ENCODE results near the gene POU2AF1.

Gene POU2AF1

GRCh38 chr11:111331711-111332479, 47.2 kb downstream of the POU2AF1 start:
- Histone ChIP-seq H3K27ac (no peak overlapping the region), H3K4me3 (no peak overlapping the region), H3K9ac (ENCODE audit: insufficient read length) (no peak overlapping the region), H3K36me3 (ENCODE audit: insufficient read depth, low read length) (no peaks in the 10 kb centered on the region), H3K9me3 (ENCODE audit: low read depth, low read length) (no peaks in the 10 kb centered on the region)
- no peak for DNase-seq (ENCODE audit: low read depth, low spot score)
- TF ChIP-seq FOXP2 (optimal IDR thresholded peaks at IDR 0.05; ENCODE audit: control extremely low read depth, extremely low read length, insufficient read depth) (no peak), POLR2AphosphoS5 (IDR thresholded peaks at IDR 0.05; ENCODE audit: borderline replicate concordance, low read depth, low read length) (no peak), EZH2 (IDR thresholded peaks at IDR 0.05) (no peak)

DNA sequence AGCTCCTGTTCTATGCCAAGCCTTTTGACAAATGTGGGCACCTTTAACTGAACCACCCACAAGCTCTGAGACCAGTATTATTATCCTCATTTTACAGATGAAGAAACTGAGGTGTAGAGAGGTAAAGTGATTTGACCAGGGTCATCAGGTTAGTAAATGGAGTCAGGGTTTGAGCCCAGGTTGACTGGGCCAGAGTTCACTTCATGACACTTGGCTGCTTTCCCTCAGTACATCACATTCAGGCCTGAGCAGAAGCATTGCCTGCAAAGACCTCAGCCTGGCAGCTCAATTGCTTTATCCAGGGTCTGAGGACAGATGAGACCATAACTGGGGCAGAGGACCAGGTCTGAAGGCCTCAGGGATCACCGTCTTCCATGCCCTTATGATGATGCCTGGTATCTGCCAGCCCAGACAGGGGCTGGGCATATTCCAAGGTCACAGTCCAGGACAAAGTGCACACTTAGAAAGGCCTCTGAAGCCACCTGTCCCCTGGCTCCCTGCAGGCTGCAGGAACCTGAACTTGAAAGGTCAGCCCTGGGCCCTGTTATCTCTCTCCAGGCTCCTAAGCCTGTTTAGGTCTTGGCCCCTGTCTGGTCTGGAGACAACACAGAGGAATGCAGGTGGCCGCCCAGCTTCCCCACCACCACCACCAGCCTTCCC, 48.7 kb downstream of the POU2AF1 start:
- DNase-seq (ENCODE audit: low read depth, low spot score) = no peak
- no peaks in the 10 kb centered on the region for H3K9me3 ChIP-seq (ENCODE audit: low read depth, low read length)
- no peak overlapping the region for H3K4me3 ChIP-seq
- H3K27ac ChIP-seq = no peak overlapping the region
- TF ChIP-seq POLR2AphosphoS5 (IDR thresholded peaks at IDR 0.05; ENCODE audit: borderline replicate concordance, low read depth, low read length) (no peak), FOXP2 (optimal IDR thresholded peaks at IDR 0.05; ENCODE audit: control extremely low read depth, extremely low read length, insufficient read depth) (no peak), EZH2 (IDR thresholded peaks at IDR 0.05) (no peak)
- no peaks in the 10 kb centered on the region for H3K36me3 ChIP-seq (ENCODE audit: insufficient read depth, low read length)
- no peak overlapping the region for H3K9ac ChIP-seq (ENCODE audit: insufficient read length)

- Histone ChIP-seq H3K36me3 (ENCODE audit: insufficient read depth, low read length) (no peaks in the 10 kb centered on the region), H3K9ac (ENCODE audit: insufficient read length) (no peak overlapping the region), H3K9me3 (ENCODE audit: low read depth, low read length) (no peaks in the 10 kb centered on the region), H3K4me3 (no peak overlapping the region), H3K27ac (no peak overlapping the region)
- no peak for TF ChIP-seq POLR2AphosphoS5 (IDR thresholded peaks at IDR 0.05; ENCODE audit: borderline replicate concordance, low read depth, low read length)
- TF ChIP-seq FOXP2 (optimal IDR thresholded peaks at IDR 0.05; ENCODE audit: control extremely low read depth, extremely low read length, insufficient read depth) = no peak
- no peak for TF ChIP-seq EZH2 (IDR thresholded peaks at IDR 0.05)
- no peak for DNase-seq (ENCODE audit: low read depth, low spot score)
Observed at GRCh38 chr11:111329306-111330204, 49.5 kb downstream of the POU2AF1 start.

DNA sequence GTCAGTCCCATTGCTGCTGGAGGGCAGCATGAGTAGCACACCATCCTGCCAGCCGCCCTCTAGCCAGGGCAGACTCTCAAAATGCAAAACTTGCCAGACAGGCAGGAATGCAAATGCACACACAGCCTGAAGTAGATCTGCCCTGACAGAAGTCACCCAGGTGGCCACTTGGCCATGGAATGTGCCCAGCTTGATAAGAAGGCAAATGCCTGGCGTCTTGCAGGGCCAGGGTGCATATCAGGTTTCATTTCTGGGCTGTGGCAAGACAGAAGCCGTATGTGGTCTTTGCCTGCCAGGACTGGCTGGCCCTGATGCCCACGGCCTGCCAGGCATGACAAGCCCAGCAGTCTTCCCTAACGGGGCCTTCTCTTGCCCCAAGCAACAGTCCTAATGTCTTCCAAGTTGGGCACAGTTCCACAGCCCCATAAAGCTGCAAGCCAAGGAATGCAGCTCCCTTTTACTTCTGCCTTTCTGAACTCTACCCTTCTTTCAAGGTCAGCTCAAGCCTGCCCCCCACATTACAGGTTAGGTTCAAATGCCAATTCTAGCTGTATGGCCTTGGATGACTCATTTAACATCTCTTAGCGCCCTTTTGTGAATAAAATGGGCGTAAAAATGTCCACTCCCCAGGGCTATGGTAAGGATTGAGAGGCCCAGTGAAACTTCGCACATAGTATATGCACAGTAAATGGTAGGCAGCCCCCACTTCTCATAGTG, 51.0 kb downstream of the POU2AF1 start:
- no peaks in the 10 kb centered on the region for H3K9me3 ChIP-seq (ENCODE audit: low read depth, low read length)
- H3K4me3 ChIP-seq = no peak overlapping the region
- TF ChIP-seq EZH2 (IDR thresholded peaks at IDR 0.05) (no peak), POLR2AphosphoS5 (IDR thresholded peaks at IDR 0.05; ENCODE audit: borderline replicate concordance, low read depth, low read length) (no peak), FOXP2 (optimal IDR thresholded peaks at IDR 0.05; ENCODE audit: control extremely low read depth, extremely low read length, insufficient read depth) (no peak)
- no peak for DNase-seq (ENCODE audit: low read depth, low spot score)
- no peak overlapping the region for H3K9ac ChIP-seq (ENCODE audit: insufficient read length)
- no peaks in the 10 kb centered on the region for H3K36me3 ChIP-seq (ENCODE audit: insufficient read depth, low read length)
- H3K27ac ChIP-seq = no peak overlapping the region

GRCh38 chr11:111326824-111327223, 52.3 kb downstream of the POU2AF1 start:
- no peaks in the 10 kb centered on the region for H3K36me3 ChIP-seq (ENCODE audit: insufficient read depth, low read length)

GRCh38 chr11:111325259-111325658, 53.8 kb downstream of the POU2AF1 start:
- Histone ChIP-seq H3K27ac (no peak overlapping the region), H3K9ac (ENCODE audit: insufficient read length) (no peak overlapping the region), H3K4me3 (no peak overlapping the region), H3K36me3 (ENCODE audit: insufficient read depth, low read length) (no peaks in the 10 kb centered on the region), H3K9me3 (ENCODE audit: low read depth, low read length) (no peaks in the 10 kb centered on the region)
- DNase-seq (ENCODE audit: low read depth, low spot score) = no peak
- TF ChIP-seq FOXP2 (optimal IDR thresholded peaks at IDR 0.05; ENCODE audit: control extremely low read depth, extremely low read length, insufficient read depth) (no peak), EZH2 (IDR thresholded peaks at IDR 0.05) (no peak), POLR2AphosphoS5 (IDR thresholded peaks at IDR 0.05; ENCODE audit: borderline replicate concordance, low read depth, low read length) (no peak)

More at GRCh38 chr11:111326824-111327223, 52.3 kb downstream of the POU2AF1 start:
- Histone ChIP-seq H3K9ac (ENCODE audit: insufficient read length) (no peak overlapping the region), H3K9me3 (ENCODE audit: low read depth, low read length) (no peaks in the 10 kb centered on the region), H3K27ac (no peak overlapping the region), H3K4me3 (no peak overlapping the region)
- TF ChIP-seq EZH2 (IDR thresholded peaks at IDR 0.05) (no peak), POLR2AphosphoS5 (IDR thresholded peaks at IDR 0.05; ENCODE audit: borderline replicate concordance, low read depth, low read length) (no peak)
- no peak for DNase-seq (ENCODE audit: low read depth, low spot score)

DNA sequence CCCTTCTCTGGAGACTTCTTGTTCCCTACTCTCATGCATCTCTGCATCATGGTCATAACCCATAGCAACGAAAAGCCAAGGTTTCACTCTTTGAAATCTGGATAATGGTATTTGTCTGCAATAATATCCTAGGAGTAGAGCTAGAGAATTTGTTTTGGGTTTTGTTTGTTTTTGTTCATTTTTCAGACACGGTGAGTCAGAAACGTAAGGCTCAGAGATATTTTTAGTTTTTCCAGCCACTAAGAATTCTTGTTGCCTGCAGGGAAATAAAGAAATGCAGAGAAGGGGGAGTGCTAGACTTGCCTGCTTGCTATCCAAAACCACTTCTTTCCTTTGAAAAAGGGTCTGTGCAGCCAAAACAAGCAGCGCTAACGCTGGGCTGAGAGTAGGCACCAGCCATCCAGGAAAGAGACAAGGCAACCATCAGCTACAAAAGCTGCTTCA, 54.8 kb downstream of the POU2AF1 start:
- TF ChIP-seq FOXP2 (optimal IDR thresholded peaks at IDR 0.05; ENCODE audit: control extremely low read depth, extremely low read length, insufficient read depth) = no peak
- no peak for TF ChIP-seq POLR2AphosphoS5 (IDR thresholded peaks at IDR 0.05; ENCODE audit: borderline replicate concordance, low read depth, low read length)
- TF ChIP-seq EZH2 (IDR thresholded peaks at IDR 0.05) = no peak
- H3K27ac ChIP-seq = no peak overlapping the region
- DNase-seq (ENCODE audit: low read depth, low spot score) = no peak

More for the DNA sequence above, 54.8 kb downstream of the POU2AF1 start:
- Histone ChIP-seq H3K36me3 (ENCODE audit: insufficient read depth, low read length) (no peaks in the 10 kb centered on the region), H3K9me3 (ENCODE audit: low read depth, low read length) (no peaks in the 10 kb centered on the region), H3K4me3 (no peak overlapping the region), H3K9ac (ENCODE audit: insufficient read length) (no peak overlapping the region)
